COR-L47 (cell line): Measurements from ENCODE around the gene TUBG2.

ENCODE experiments used
- DNase-seq: peaks from one replicate; lab custom pipeline; 2025; lab: John Stamatoyannopoulos, UW

The TUBG2 gene

DNA sequence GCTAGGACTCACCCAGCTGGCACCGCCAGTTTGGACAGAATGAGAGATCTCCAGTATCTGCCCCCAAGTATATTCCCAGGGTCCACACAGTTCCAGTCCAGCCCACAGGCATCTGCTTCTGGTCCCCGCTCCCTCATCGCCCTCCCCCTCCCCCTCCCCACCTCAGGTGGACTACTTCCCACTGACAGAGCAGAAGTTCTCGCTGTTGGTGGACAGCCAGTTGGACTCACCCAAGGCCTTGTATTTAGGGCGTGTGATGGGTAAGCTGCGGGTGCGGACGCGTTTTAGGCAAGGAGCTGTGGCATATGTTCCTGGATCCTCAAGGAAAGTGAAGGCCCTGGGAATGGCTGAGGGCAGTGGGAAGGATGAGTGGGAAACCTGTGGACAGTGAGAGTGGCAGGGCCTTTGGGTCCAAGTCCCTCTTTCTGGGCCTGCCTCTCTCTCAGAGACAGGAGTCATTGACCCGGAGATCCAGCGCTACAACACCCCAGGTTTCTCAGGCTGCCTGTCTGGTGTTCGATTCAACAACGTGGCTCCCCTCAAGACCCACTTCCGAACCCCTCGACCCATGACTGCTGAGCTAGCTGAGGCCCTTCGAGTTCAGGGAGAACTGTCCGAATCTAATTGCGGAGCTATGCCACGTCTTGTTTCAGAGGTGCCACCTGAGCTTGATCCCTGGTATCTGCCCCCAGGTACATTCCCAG lies 38.2 kb downstream of the TUBG2 start:
- DNase-seq = no peak

DNA sequence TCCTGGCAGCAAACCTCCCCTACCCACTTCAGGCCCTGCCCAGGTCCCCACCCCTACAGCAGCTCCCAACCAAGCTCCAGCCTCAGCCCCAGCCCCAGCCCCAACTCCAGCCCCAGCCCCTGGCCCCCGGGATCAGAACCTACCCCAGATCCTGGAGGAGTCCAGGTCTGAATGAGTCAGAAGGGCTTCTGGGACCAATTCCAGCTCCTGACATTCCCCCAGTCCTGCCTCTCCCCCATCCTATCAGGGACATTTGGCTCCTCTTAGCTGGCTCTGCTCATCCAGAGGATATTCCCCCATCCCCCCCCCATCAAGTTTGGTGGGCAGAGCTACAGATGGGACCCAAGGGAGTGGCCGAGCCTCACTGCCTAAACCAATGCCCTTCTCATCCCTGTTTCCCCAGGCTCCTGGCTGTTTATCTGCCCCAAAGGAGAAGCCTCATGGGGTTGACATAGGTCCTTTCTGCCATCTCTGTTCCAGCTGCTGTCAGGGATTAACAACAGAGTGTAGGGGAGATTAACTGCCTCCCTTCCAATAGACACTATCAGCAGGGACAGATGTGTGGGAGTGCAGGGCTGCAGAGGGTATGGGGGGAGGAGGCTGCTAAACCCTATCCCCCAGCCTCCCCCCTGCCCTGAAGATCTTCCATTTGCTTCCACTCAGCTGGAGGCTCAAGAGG lies 39.8 kb downstream of the TUBG2 start:
- DNase-seq = no peak

DNA sequence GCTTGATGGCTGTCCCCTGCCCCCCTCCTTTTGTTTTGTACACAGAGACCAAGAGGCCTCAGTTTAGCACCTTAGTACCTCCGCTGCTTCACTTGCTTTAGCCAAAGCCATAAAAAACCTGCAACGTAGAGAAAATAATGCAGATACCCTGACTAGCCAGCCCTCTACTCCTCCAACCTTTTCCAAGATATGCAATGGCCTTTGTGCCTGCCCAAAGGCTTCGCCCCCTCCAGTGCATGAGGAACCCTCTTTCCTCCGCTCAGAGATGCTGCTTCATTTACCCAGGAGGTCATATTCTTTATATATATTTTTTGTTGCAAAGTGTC lies 40.3 kb downstream of the TUBG2 start:
- DNase-seq = no peak

DNA sequence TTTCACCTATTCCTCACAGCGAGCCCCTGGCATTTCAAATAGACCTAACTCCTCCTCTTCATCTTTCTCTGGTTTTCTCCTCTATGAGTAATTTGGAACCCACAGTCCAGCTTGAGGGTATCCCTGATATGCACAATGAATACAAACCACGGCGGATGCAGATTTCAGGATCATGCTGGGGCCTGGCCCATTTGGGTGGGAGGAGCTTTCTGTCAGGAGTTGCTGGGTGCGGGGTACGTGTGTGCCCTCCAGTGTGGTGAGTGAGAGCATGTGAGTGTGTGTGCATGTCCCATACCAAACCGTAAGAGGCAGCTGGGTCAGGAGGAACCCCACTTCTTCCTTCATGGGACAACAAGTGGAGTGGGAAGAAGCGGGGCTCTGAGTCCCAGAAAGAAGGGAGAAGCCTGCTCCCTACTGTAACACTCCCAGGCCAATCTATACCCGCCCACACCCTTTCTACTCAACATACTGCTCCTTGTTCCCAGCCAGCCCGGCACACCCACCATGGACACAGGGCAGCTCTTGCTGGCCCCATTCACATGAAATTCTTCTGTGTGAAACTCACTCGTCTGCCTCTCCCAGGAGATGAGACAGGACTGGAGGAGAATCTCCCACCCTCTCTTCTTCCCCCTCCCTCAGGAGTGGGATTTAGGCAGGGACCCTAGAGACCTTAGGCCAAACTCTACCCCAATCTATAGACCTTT lies 41.7 kb downstream of the TUBG2 start:
- DNase-seq = no peak

DNA sequence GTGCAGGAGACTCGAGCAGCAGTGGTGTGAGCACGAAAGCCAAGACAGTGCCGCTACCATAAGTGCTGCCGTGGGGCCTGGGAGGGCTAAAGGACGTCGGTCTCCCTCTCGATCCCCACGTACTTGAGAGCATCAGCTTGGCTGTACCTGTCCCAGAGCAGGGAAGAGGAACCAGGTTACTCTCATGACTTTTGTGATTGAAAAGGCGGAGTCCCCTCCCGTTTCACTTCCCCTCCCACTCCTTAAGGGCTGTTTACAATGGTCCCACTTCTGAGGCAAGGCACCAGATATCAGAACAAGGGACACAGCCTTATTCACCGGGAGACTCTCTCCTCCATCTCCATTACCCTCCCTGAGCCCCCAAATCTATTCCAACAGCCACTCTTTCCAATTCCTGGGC lies 43.4 kb downstream of the TUBG2 start:
- DNase-seq = no peak

DNA sequence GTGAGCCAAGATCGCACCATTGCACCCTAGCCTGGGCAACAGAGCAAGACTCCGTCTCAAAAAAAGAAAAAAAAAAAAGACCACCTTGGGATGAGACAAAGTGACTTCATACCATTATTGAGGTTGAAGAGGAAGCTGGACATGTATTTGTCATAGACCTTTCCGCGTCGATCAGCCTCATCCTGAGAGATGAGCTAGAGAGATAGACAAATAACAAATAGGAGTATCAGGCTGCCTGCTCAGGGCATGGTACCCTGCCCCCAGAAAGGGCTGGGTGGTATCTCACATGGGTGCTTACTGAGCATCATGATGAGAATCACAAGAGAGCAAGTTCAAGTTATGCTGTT lies 45.4 kb downstream of the TUBG2 start:
- no peak for DNase-seq

DNA sequence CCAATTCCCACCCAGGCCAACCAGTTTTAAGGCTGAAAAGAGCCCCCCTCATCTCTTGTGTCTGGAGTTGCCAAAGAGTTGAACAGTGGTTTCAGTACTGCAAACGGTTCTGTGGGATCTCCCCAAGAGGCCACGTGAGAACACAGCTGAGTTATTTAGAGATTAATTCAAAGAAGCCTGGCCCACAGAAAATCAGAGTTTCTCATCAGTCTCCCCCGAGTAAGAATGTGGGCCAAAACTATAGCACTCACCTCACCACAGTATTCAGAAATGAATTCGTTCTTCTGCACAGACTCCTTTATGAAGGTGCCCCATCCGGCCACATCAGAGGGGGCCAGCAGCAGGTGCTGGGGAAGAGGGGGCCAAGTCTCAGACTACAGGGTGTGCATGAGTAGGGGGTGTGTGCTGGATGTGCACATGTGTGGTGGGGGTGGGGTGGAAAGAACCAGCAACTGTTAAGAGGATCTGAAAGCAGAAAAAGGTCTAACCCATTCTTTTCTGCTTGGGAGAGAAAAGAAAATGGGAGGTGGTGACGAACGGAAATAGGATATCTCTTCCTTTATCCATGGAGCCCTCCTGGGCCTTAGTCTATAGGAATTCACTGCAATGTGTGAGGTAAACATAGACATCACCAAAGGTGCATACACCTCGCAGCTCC lies 45.9 kb downstream of the TUBG2 start:
- DNase-seq = no peak

DNA sequence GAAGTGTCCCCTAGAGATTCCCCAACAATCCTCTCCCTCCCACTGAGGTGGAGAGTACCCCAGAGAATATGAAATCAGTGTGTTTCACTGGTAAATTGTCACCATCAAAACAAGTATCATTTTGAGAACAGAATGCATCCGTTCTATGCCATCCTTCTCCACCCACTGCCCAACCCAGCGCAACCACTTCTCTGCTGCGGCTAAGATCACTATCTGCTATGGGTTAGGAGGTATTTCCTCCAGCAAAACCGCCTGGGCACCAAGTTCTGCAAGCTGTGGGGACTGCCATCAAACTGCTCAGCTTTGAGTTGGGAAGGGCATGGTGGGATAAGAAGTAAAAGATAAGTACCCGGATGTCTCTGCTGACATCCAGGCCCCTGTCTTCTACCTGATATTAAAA lies 47.6 kb downstream of the TUBG2 start:
- no peak for DNase-seq

DNA sequence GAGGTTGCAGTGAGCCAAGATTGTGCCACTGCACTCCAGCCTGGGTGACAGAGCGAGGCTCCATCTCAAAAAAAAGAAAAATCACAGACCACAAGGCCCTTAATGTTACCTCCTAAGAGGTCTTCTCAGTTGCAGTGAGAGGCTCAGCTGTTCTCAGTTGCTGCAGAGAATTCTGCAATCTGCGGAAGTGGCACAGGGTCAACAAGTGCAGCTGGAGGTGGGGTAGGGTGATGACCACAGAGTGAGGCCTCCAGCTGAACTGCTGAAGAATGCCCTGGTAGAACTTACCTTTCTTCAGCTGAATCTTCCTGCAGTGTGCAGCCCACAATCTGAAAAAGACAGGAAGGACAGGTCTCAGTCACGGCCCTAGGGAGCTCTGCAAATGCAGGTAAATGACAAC lies 49.5 kb downstream of the TUBG2 start:
- DNase-seq = no peak

DNA sequence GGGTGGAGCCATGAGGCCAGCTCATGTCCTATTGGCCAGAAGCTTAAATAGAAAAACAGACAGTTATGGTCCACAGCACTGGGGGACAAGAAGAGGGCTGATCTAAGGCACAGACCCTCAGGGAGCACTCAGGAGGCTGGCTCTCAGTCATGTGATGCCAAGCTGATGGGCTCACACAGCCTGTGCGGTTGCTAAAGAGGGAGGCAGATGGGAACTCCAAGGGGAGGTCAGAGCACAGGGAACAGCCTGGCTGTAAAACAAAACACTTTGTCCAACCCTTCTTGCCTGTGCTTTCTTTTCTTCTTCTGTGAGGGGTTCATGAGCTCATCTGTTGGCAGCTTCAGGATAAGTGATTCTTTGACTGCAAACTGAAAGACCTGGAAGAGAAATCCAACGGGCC lies 50.5 kb downstream of the TUBG2 start:
- no peak for DNase-seq
